PC-3 (cell line): ENCODE measurements around the gene SELENOP.

Experiments used
- EZH2 ChIP-seq: fragments of 300-600 bp; sonication (generic); IDR thresholded peaks from one replicate; pipeline ENCODE4 v1.6.1; 2017; ENCODE audit warnings: antibody characterized with exemption, mild to moderate bottlenecking, low read length; ENCODE audit not compliant: unreplicated experiment
- EZH2phosphoT487 ChIP-seq: fragments of 300-600 bp; sonication (generic); IDR thresholded peaks from 2 replicates; pipeline ENCODE4 v1.6.1; 2018; ENCODE audit warnings: mild to moderate bottlenecking, antibody characterized with exemption, low read length, borderline replicate concordance
- TF ChIP-seq, protein P1 (sequence below): fragments of 300-600 bp; sonication (generic); conservative IDR thresholded peaks from 2 replicates; pipeline ENCODE4 v1.5.1; 2017; ENCODE audit warnings: antibody characterized with exemption, low read depth, mild to moderate bottlenecking, low read length

DNA sequence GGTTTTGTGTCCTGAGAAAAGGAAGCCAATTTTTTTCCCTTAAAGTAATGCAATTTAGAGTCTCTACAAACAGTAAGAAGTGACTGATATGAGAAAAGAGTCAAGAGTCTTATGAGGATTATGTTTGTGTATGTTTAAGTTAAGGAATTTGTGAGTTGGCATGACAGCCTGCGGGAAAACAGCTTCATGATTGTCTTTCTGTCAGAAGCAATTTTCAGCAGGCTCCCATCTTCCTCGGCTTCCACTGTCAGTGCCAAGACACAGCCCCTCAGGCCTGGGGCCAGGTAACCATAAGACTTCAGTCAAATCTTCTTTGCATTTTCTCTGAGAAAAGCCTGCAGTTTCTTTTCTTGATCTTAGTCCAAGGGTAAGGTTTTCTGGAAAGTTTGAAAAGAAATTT is 17.0 kb upstream of the SELENOP start:
- TF ChIP-seq, protein P1, sequence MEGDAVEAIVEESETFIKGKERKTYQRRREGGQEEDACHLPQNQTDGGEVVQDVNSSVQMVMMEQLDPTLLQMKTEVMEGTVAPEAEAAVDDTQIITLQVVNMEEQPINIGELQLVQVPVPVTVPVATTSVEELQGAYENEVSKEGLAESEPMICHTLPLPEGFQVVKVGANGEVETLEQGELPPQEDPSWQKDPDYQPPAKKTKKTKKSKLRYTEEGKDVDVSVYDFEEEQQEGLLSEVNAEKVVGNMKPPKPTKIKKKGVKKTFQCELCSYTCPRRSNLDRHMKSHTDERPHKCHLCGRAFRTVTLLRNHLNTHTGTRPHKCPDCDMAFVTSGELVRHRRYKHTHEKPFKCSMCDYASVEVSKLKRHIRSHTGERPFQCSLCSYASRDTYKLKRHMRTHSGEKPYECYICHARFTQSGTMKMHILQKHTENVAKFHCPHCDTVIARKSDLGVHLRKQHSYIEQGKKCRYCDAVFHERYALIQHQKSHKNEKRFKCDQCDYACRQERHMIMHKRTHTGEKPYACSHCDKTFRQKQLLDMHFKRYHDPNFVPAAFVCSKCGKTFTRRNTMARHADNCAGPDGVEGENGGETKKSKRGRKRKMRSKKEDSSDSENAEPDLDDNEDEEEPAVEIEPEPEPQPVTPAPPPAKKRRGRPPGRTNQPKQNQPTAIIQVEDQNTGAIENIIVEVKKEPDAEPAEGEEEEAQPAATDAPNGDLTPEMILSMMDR, result no peak
- TF ChIP-seq EZH2 (no peak), EZH2phosphoT487 (no peak)
